MCF 10A (cell line): Measurements from ENCODE around the gene PHLPP1. TPM values are rescaled to one million over a fixed set of nuclear protein-coding genes. Genes with fewer than 3 reads are reported as not detected.

Experiments
- BruUV-seq: library from RNA; stranded (reverse); fragments of 400-500 nt; replicated peaks from 2 replicates; lab custom pipeline; 2021; lab: Mats Ljungman, UMichigan
- CTCF ChIA-PET: fragments of 300-600 bp; sonication (Branson Sonifier 250); formaldehyde crosslinking; extraction: SDS; loops from one replicate; lab custom pipeline; 2021; ENCODE audit warnings: antibody characterized with exemption, inconsistent platforms; lab: Yijun Ruan, JAX
- POLR2A ChIA-PET: fragments of 300-600, 350-650 bp; sonication (Branson Sonifier 250); formaldehyde crosslinking; extraction: SDS; loops from one replicate; lab custom pipeline; 2020; ENCODE audit warnings: antibody characterized with exemption, inconsistent platforms; lab: Yijun Ruan, JAX
- DNase-seq: peaks from one replicate; pipeline ENCODE4 v3.0.0-alpha.2; 2018; ENCODE audit not compliant: unreplicated experiment
- H3K27ac Mint-ChIP-seq: one replicate; pipeline ENCODE4 v1.8.0; 2022; ENCODE audit warnings: mild to moderate bottlenecking, low read depth, mixed read lengths; ENCODE audit not compliant: unreplicated experiment
- H3K27me3 Mint-ChIP-seq: one replicate; pipeline ENCODE4 v1.8.0; 2022; ENCODE audit warnings: mixed read lengths; ENCODE audit not compliant: insufficient read depth, unreplicated experiment
- H3K36me3 Mint-ChIP-seq: one replicate; pipeline ENCODE4 v1.8.0; 2022; ENCODE audit warnings: mild to moderate bottlenecking, moderate library complexity, mixed read lengths; ENCODE audit not compliant: insufficient read depth, unreplicated experiment
- H3K4me1 Mint-ChIP-seq: one replicate; pipeline ENCODE4 v1.8.0; 2022; ENCODE audit warnings: mixed read lengths; ENCODE audit not compliant: insufficient read depth, unreplicated experiment
- H3K4me3 Mint-ChIP-seq: one replicate; pipeline ENCODE4 v1.8.0; 2022; ENCODE audit warnings: mild to moderate bottlenecking, moderate library complexity, mixed read lengths; ENCODE audit not compliant: unreplicated experiment
- H3K9me3 Mint-ChIP-seq: one replicate; pipeline ENCODE4 v1.8.0; 2022; ENCODE audit warnings: mixed read lengths; ENCODE audit not compliant: unreplicated experiment
- intact Hi-C: fragments of 100-400 bp; cut with micrococcal nuclease; formaldehyde crosslinking; loops from 2 replicates; pipeline ENCODE4 v1.14.1; 2022
- total RNA-seq: library from RNA; stranded (reverse); gene quantifications from 2 replicates; pipeline ENCODE4 v1.2.3, GENCODE V29; 2022
- TF ChIP-seq, protein P1 (sequence below): fragments of 200-600 bp; IDR thresholded peaks from one replicate; pipeline ENCODE4 v1.8.0; 2022; ENCODE audit warnings: antibody characterized with exemption, mild to moderate bottlenecking; ENCODE audit not compliant: unreplicated experiment

The PHLPP1 gene
- total RNA-seq, 1 experiment from 2014 or later = 13.1 TPM

DNA sequence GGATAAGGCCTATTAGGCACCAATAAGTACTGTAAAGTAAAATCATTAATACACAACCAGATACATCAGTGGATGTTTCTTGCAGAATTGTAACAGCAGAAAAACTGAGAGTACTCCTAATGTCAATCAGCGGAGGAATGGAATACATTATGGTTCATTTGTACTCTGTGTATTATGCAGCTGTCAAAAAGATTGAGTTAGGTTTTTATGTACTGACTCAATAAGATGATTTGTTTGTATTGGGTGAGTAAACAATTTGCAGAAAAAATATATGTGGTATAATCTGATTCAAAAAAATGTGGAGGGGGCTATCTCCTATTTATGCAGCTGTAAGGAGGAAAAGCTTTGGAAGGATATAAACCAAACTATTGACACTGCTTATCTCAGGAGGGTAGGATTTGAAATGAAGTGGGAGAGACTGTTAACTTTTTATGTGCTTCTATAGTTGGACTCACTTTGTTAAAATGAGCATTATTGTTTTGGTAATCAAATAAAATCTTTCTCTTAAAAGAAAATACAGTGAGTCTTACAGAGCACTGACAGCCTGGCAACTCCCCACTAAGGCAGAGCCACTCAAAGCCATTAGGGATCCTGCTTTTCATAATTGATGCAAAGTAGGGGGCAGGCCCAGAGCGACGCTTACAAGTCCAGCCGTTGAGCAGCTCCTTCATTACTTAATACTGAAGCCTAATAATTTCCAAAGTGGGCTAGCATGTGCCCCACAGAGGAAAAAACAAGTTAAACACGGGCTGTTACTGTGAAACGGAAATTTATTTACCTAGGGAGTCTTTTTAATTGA lies 168.8 kb downstream of the PHLPP1 start:
- no TSS peak for BruUV-seq
- Mint-ChIP-seq H3K27ac (no peak overlapping the region), H3K9me3 (no peaks in the 10 kb centered on the region), H3K27me3 (no peaks in the 10 kb centered on the region), H3K36me3 (no peaks in the 10 kb centered on the region), H3K4me1 (peaks cover 9% of the 10 kb centered on the region), H3K4me3 (no peak overlapping the region)
- ChIA-PET CTCF (interaction anchor here (0.7 kb wide), 1 partner anchor 874 kb away, joined by 3 read pairs; no protein-coding TSS in a partner anchor), POLR2A (interaction anchor here (1.0 to 1.2 kb wide), 2 partner anchors 126 to 279 kb away, joined by 3 to 4 read pairs; no protein-coding TSS in a partner anchor)
- TF ChIP-seq, protein P1, sequence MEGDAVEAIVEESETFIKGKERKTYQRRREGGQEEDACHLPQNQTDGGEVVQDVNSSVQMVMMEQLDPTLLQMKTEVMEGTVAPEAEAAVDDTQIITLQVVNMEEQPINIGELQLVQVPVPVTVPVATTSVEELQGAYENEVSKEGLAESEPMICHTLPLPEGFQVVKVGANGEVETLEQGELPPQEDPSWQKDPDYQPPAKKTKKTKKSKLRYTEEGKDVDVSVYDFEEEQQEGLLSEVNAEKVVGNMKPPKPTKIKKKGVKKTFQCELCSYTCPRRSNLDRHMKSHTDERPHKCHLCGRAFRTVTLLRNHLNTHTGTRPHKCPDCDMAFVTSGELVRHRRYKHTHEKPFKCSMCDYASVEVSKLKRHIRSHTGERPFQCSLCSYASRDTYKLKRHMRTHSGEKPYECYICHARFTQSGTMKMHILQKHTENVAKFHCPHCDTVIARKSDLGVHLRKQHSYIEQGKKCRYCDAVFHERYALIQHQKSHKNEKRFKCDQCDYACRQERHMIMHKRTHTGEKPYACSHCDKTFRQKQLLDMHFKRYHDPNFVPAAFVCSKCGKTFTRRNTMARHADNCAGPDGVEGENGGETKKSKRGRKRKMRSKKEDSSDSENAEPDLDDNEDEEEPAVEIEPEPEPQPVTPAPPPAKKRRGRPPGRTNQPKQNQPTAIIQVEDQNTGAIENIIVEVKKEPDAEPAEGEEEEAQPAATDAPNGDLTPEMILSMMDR = no peak
- intact Hi-C loops = loop anchor here (5.0 kb wide), 1 partner anchor 167 kb away; the partner anchor contains the start of gene PHLPP1
- no peak for DNase-seq

DNA sequence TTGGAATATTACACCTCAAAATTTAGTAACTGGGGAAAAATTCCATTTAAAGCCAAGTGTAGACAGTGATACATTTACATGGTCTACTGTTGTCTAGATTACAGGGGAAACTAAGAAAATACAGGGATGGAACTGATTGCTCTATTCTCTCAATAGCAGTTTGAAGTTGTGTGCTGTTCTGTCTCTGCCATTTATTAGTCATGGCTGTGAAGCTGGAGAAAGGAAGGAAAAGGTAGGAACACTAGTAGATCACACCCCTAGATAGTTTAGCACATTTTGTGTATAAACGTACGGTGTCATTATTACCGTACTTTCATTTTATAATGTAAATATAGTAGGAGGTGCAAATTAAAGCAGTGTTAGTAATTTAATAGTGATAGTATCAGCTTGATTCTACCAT lies 170.5 kb downstream of the PHLPP1 start:
- BruUV-seq = no TSS peak
- ChIA-PET CTCF (interaction anchor here (0.6 to 1.1 kb wide), 4 partner anchors 20 to 450 kb away, joined by 3 to 4 read pairs (median 4); no protein-coding TSS in a partner anchor), POLR2A (no interaction called here)
- H3K36me3 Mint-ChIP-seq = no peaks in the 10 kb centered on the region
- intact Hi-C loops = no loop called here
- peaks cover 9% of the 10 kb centered on the region for H3K4me1 Mint-ChIP-seq
- TF ChIP-seq, protein P1 = no peak
- no peak overlapping the region for H3K4me3 Mint-ChIP-seq
- DNase-seq = no peak
- H3K9me3 Mint-ChIP-seq = no peaks in the 10 kb centered on the region
- no peak overlapping the region for H3K27ac Mint-ChIP-seq
- H3K27me3 Mint-ChIP-seq = no peaks in the 10 kb centered on the region

DNA sequence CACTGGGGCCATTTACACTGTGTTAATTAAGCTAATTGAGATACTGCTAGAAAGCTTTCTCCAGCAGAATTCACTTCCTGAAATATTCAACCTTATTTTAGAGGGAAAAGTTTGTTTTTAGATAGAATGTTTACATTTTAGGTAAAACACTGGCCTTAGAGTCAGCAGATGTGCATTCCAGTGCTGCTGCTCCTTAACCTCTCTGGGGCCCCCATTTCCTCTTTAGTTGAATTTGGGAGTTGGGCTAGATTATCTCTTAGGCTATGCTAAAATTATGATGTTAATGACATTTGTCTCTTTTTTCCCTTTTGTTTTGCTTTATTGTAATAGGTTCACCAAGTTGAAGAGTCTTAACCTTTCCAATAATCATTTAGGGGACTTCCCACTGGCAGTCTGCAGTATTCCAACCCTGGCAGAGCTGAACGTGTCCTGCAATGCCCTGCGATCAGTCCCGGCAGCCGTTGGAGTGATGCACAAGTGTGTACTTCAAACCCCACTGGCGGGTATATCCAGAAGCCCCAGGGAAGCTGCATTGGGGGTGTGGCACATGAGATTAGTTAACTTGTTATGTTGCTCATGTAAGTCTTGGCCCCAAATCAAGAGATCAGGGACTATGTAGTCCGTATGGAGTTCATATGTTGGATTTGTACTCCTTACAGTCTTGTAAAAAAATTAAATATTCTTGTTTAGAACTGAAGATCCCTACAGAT lies 179.5 kb downstream of the PHLPP1 start:
- ChIA-PET POLR2A (interaction anchor here (0.7 kb wide), 1 partner anchor 11 kb away, joined by 3 read pairs; no protein-coding TSS in a partner anchor), CTCF (interaction anchor here (0.6 kb wide), 1 partner anchor 10 kb away, joined by 3 read pairs; no protein-coding TSS in a partner anchor)
- Mint-ChIP-seq H3K36me3 (peaks cover 11% of the 10 kb centered on the region), H3K27me3 (no peaks in the 10 kb centered on the region), H3K27ac (no peak overlapping the region), H3K4me3 (no peak overlapping the region), H3K4me1 (no peaks in the 10 kb centered on the region), H3K9me3 (no peaks in the 10 kb centered on the region)
- DNase-seq = no peak
- BruUV-seq = no TSS peak
- TF ChIP-seq, protein P1 = no peak
- intact Hi-C loops = no loop called here

DNA sequence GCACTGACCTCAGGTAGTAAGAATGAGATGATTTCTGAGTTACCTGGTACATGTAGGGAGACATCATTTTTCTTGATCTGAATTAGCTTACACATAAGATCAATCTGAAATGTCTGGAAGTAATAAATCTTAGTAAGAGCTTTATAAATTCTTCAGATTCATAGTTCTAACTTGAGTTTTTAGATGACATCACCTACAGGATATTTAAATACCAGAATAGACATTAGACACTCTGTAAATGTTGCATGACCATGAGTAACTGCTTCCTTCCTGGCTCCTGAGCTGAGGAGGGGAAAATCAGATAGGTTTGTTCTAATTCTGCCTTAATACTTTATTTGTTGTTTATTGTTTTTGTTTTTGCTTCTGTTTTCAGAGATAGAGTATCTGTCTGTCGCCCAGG lies 181.8 kb downstream of the PHLPP1 start:
- H3K27me3 Mint-ChIP-seq = no peaks in the 10 kb centered on the region
- no TSS peak for BruUV-seq
- intact Hi-C loops = no loop called here
- ChIA-PET POLR2A (no interaction called here), CTCF (interaction anchor here (1.0 to 1.4 kb wide), 2 partner anchors 56 to 311 kb away, joined by 3 to 4 read pairs; no protein-coding TSS in a partner anchor)
- no peak overlapping the region for H3K27ac Mint-ChIP-seq
- no peaks in the 10 kb centered on the region for H3K4me1 Mint-ChIP-seq
- H3K36me3 Mint-ChIP-seq = peaks cover 11% of the 10 kb centered on the region
- TF ChIP-seq, protein P1 = no peak
- H3K9me3 Mint-ChIP-seq = no peaks in the 10 kb centered on the region
- no peak overlapping the region for H3K4me3 Mint-ChIP-seq
- DNase-seq = no peak
